OCI-LY7 (cell line): Measurements from ENCODE around the gene CLEC4G. TPM values are rescaled to one million over a fixed set of nuclear protein-coding genes. Genes with fewer than 3 reads are reported as not detected.

Experiments used
- BruUV-seq: library from RNA; stranded (reverse); fragments of 400-500 nt; replicated peaks from 2 replicates; lab custom pipeline; 2021; lab: Mats Ljungman, UMichigan
- CTCF ChIA-PET: fragments of 300-600 bp; sonication (Branson Sonifier 250); formaldehyde crosslinking; loops from one replicate; lab custom pipeline; 2022; ENCODE audit warnings: antibody characterized with exemption; ENCODE audit not compliant: unreplicated experiment; lab: Charles Lee
- POLR2A ChIA-PET: fragments of 300-600 bp; sonication (Branson Sonifier 250); formaldehyde crosslinking; loops from one replicate; lab custom pipeline; 2022; ENCODE audit warnings: antibody characterized with exemption; lab: Charles Lee
- DNase-seq: peaks from one replicate; pipeline ENCODE4 v3.0.0-alpha.2; 2015; ENCODE audit warnings: low spot score
- H2AFZ ChIP-seq: fragments of 200-600 bp; sonication (generic), shearing (Covaris generic); 2 replicates; pipeline ENCODE4 v1.6.1; 2014; ENCODE audit warnings: mild to moderate bottlenecking, antibody characterized with exemption, low read length, moderate library complexity
- H3K27ac ChIP-seq: fragments of 200-600 bp; sonication (generic); 2 replicates; pipeline ENCODE4 v1.5.1; 2014; ENCODE audit warnings: mixed run types, low read depth, mild to moderate bottlenecking, moderate library complexity, low read length, inconsistent platforms; ENCODE audit not compliant: poor library complexity, severe bottlenecking
- H3K36me3 ChIP-seq: fragments of 200-600 bp; sonication (generic); 2 replicates; pipeline ENCODE4 v1.6.1; 2014; ENCODE audit warnings: mild to moderate bottlenecking, antibody characterized with exemption, low read length, moderate library complexity, mixed read lengths; ENCODE audit not compliant: insufficient read depth
- H3K4me1 ChIP-seq: fragments of 200-600 bp; sonication (generic); 2 replicates; pipeline ENCODE4 v1.5.1; 2014; ENCODE audit warnings: mild to moderate bottlenecking, low read length; ENCODE audit not compliant: insufficient read depth, poor library complexity, severe bottlenecking
- H3K4me2 ChIP-seq: fragments of 200-600 bp; sonication (generic); 2 replicates; pipeline ENCODE4 v1.6.1; 2014; ENCODE audit warnings: mild to moderate bottlenecking, low read length
- H3K4me3 ChIP-seq: fragments of 200-600 bp; sonication (generic); 2 replicates; pipeline ENCODE4 v1.5.1; 2014; ENCODE audit warnings: mild to moderate bottlenecking, low read depth, low read length; ENCODE audit not compliant: poor library complexity, severe bottlenecking
- H3K79me2 ChIP-seq: fragments of 200-600 bp; sonication (generic); 2 replicates; pipeline ENCODE4 v1.6.1; 2016; ENCODE audit warnings: low read depth, mild to moderate bottlenecking, low read length, moderate library complexity, mixed read lengths; ENCODE audit not compliant: insufficient read depth
- H3K9me2 ChIP-seq: fragments of 200-600 bp; sonication (generic); 2 replicates; pipeline ENCODE4 v1.6.1; 2016; ENCODE audit warnings: mild to moderate bottlenecking, low read length, mixed read lengths; ENCODE audit not compliant: insufficient read depth
- H3K9me3 ChIP-seq: fragments of 200-600 bp; sonication (generic); 2 replicates; pipeline ENCODE4 v1.6.1; 2014; ENCODE audit warnings: mild to moderate bottlenecking, mixed run types, low read length, mixed read lengths
- H4K20me1 ChIP-seq: fragments of 200-600 bp; sonication (generic); 2 replicates; pipeline ENCODE4 v1.6.1; 2014; ENCODE audit warnings: mild to moderate bottlenecking, antibody characterized with exemption, low read length, moderate library complexity, mixed read lengths; ENCODE audit not compliant: insufficient read depth
- CTCF ChIP-seq: fragments of 200-600 bp; sonication (generic); conservative IDR thresholded peaks from 2 replicates; pipeline ENCODE4 v1.5.1; 2014; ENCODE audit warnings: mild to moderate bottlenecking, antibody characterized with exemption, low read length, moderate library complexity, mixed read lengths
- EZH2phosphoT487 ChIP-seq: fragments of 200-600 bp; sonication (generic); IDR thresholded peaks from 2 replicates; pipeline ENCODE4 v1.6.1; 2018; ENCODE audit warnings: low read depth, borderline replicate concordance, mild to moderate bottlenecking, mixed run types, antibody characterized with exemption, low read length, moderate library complexity, mixed read lengths
- intact Hi-C: fragments of 100-400 bp; cut with micrococcal nuclease; formaldehyde crosslinking; loops from one replicate; pipeline ENCODE4 v1.10.0; 2022; ENCODE audit not compliant: unreplicated experiment
- total RNA-seq, 2 experiments: library from RNA; depleted of rRNA in 1 of 2; stranded (reverse); fragments of >200 nt in 1 of 2; shearing (Covaris generic) in 1 of 2; gene quantifications; 2 replicates each; pipeline ENCODE4 v1.2.3, GENCODE V29; 2014 to 2022

CLEC4G gene
- total RNA-seq, 2 experiments from 2014 or later: not detected

DNA sequence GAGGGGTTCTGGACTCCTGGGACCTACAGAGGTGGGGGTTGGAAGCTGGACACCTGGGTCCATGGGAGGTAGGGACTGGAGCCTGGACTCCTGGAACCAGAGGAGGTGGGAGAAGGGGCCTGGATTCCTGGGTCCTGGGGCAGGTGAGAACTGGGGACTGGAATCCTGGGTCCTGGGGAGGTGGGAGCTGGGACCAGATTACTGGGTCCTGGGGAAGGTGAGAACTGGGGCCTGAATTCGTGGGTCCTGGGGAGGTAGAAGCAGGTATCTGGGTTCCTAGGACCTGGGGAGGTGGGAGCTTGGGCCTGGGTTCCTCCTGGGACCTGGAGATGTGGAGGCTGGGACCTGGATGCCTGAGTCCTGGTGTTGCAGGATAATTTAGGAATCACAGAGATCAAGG lies 31.8 kb upstream of the CLEC4G start:
- intact Hi-C loops: no loop called here
- CTCF ChIA-PET: no interaction called here

DNA sequence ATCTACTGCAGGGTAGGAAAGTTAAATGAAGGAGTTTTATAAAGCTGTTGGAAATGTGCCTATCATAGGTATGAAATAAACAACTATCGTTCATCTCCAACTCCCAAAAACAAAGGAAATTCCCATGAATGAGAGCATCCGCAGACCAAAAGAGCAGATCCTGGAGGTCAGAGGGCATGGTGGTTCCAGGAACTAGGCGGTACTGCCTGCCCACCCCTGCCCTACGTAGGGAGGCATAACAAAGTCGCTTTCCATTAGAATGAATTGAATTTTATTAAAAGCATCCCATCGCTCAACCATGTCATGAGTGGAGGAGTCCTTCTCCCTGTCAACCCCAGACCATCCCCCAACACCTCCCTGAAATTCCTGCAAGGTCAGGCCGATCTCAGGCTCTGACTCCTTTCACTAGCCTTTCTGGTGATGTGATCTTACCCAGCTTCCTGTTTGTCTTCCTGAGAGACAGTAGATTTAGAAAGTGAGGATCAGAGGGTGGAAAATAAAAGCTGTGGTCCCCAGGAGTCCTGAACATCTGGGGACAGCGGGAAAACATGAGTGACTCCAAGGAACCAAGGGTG lies 30.9 kb upstream of the CLEC4G start, which contains the start of gene CLEC4M:
Gene CLEC4M, plus strand, starts transcription at position 525 of the 575 bp plus-strand sequence. Its CDS starts 24 bp downstream, at position 549.
- H3K9me2 ChIP-seq: no peaks in the 10 kb centered on the region
- no peak within 1 kb of the TSS for H3K4me2 ChIP-seq
- no peaks in the 10 kb centered on the region for H4K20me1 ChIP-seq
- no peak within 1 kb of the TSS for H3K27ac ChIP-seq
- TF ChIP-seq CTCF (no peak), EZH2phosphoT487 (no peak)
- no peaks in the 10 kb centered on the region for H3K4me1 ChIP-seq
- no peaks in the 10 kb centered on the region for H3K36me3 ChIP-seq
- no peak within 1 kb of the TSS for H2AFZ ChIP-seq
- H3K4me3 ChIP-seq: no peak within 1 kb of the TSS
- H3K79me2 ChIP-seq: no peaks in the 10 kb centered on the region
- DNase-seq: no peak
- POLR2A ChIA-PET: no interaction called here
- CTCF ChIA-PET: no interaction called here
- intact Hi-C loops: no loop called here
- no TSS peak for BruUV-seq
- peaks cover 18% of the 10 kb centered on the region; the same call in 1 of the 2 replicates for H3K9me3 ChIP-seq

More for the DNA sequence above, 31.8 kb upstream of the CLEC4G start:
- Histone ChIP-seq H3K4me3 (no peak overlapping the region), H3K4me2 (no peak overlapping the region), H2AFZ (no peak overlapping the region), H3K9me2 (no peaks in the 10 kb centered on the region), H3K36me3 (no peaks in the 10 kb centered on the region), H3K9me3 (peaks cover 12% of the 10 kb centered on the region; the same call in 1 of the 2 replicates), H3K27ac (no peak overlapping the region), H3K79me2 (no peaks in the 10 kb centered on the region), H3K4me1 (no peaks in the 10 kb centered on the region), H4K20me1 (no peaks in the 10 kb centered on the region)
- no peak for DNase-seq
- POLR2A ChIA-PET: no interaction called here
- no TSS peak for BruUV-seq
- TF ChIP-seq EZH2phosphoT487 (no peak), CTCF (no peak)

GRCh38 chr19:7759156-7759555 lies 27.2 kb upstream of the CLEC4G start:
- TF ChIP-seq CTCF (no peak), EZH2phosphoT487 (no peak)
- POLR2A ChIA-PET: no interaction called here
- no TSS peak for BruUV-seq

More at GRCh38 chr19:7759156-7759555, 27.2 kb upstream of the CLEC4G start:
- CTCF ChIA-PET: no interaction called here
- Histone ChIP-seq H3K79me2 (no peaks in the 10 kb centered on the region), H3K4me1 (no peaks in the 10 kb centered on the region), H3K4me3 (no peak overlapping the region), H3K36me3 (no peaks in the 10 kb centered on the region), H2AFZ (no peak overlapping the region), H3K27ac (no peak overlapping the region), H3K9me3 (peaks cover 40% of the 10 kb centered on the region), H3K4me2 (no peak overlapping the region), H3K9me2 (no peaks in the 10 kb centered on the region), H4K20me1 (no peaks in the 10 kb centered on the region)
- peak; percentile 28 for DNase-seq
- intact Hi-C loops: no loop called here
